Choroid plexus epithelial cell (primary cell): ENCODE data around the gene RAB13.

Source experiments
- DNase-seq: peaks from one replicate; pipeline ENCODE4 v3.0.0-alpha.2; 2010; ENCODE audit warnings: low read depth
- H3K4me3 ChIP-seq: 2 replicates; pipeline ENCODE4 v1.5.1; 2011; ENCODE audit warnings: low read depth, mild to moderate bottlenecking, control low read depth, low read length, moderate library complexity
- TF ChIP-seq, protein P1 (sequence below): conservative IDR thresholded peaks from 2 replicates; pipeline ENCODE4 v1.5.1; 2011; ENCODE audit warnings: low read depth, mild to moderate bottlenecking, control low read depth, inconsistent platforms, low read length, moderate library complexity

RAB13 gene

DNA sequence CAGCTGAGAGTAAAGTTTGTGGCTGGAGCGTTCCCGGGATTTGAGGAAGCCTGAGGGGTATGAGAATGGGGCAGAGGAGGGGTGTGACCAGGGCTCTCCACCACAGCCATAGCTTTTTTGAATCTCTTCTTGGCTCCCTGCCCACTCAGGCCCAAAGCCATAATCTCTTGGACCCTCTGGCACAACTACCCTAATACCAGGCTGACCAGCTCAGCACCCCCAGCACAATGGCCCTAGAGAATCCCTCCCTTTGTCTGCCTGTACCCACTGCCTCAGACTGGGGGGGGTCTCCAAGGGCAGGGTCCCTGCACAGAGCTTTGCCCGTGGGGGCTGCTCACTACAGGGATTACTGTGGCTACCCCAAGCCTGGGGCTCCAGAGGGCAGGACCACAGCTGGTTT is 47.1 kb downstream of the RAB13 start:
- DNase-seq = no peak
- TF ChIP-seq, protein P1, sequence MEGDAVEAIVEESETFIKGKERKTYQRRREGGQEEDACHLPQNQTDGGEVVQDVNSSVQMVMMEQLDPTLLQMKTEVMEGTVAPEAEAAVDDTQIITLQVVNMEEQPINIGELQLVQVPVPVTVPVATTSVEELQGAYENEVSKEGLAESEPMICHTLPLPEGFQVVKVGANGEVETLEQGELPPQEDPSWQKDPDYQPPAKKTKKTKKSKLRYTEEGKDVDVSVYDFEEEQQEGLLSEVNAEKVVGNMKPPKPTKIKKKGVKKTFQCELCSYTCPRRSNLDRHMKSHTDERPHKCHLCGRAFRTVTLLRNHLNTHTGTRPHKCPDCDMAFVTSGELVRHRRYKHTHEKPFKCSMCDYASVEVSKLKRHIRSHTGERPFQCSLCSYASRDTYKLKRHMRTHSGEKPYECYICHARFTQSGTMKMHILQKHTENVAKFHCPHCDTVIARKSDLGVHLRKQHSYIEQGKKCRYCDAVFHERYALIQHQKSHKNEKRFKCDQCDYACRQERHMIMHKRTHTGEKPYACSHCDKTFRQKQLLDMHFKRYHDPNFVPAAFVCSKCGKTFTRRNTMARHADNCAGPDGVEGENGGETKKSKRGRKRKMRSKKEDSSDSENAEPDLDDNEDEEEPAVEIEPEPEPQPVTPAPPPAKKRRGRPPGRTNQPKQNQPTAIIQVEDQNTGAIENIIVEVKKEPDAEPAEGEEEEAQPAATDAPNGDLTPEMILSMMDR = no peak
- no peak overlapping the region for H3K4me3 ChIP-seq

GRCh38 chr1:153937331-153937730 is 48.8 kb downstream of the RAB13 start:
- DNase-seq = no peak
- no peak overlapping the region for H3K4me3 ChIP-seq
- TF ChIP-seq, protein P1 = no peak

- TF ChIP-seq, protein P1 = no peak
- H3K4me3 ChIP-seq = no peak overlapping the region
- no peak for DNase-seq
Measured at GRCh38 chr1:153936011-153936802, 49.9 kb downstream of the RAB13 start.

DNA sequence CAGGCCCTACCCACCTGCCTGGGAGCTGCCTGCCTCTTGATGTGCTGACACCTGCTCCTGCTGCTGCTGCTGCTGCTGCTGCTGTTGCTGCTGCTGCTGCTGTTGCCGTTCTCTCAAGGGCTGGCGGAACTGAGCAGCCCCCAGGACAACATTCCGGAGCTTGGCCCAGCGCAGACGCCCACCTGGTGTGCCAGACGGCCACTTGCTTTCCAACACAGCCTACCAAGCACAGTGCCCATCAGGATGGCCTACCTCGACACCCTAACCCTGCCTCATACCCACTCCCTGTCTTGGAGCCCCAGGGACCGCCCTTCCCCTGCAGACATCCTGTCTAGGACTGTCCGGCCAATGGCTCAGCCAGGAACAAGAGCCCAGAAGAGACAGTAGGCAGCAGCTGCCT is 51.4 kb downstream of the RAB13 start:
- no peak for DNase-seq
- TF ChIP-seq, protein P1 = no peak
- no peak overlapping the region for H3K4me3 ChIP-seq

- TF ChIP-seq, protein P1 = no peak
- H3K4me3 ChIP-seq = no peak overlapping the region
- no peak for DNase-seq
Measured at GRCh38 chr1:153933955-153934354, 52.2 kb downstream of the RAB13 start.

GRCh38 chr1:153933430-153933829 is 52.7 kb downstream of the RAB13 start:
- no peak for DNase-seq
- TF ChIP-seq, protein P1 = no peak
- H3K4me3 ChIP-seq = no peak overlapping the region
